HG02884 (cell line): Measurements from ENCODE around the gene KIAA0825.
A peak's percentile ranks its signal among the peaks of the same experiment; 100 is the strongest.
"Not testable (repeated sequence)": the region's sequence is repeated elsewhere in the genome, so short reads cannot be mapped to it uniquely, and the experiment has no call there.

Experiments
- ATAC-seq: cut with Tn5 transposase; IDR thresholded peaks from one replicate; pipeline ENCODE4 v1.9.1; 2021; ENCODE audit warnings: mild to moderate bottlenecking, moderate library complexity; ENCODE audit not compliant: unreplicated experiment

Gene KIAA0825

GRCh38 chr5:94197970-94198369 lies 420.4 kb downstream of the KIAA0825 start:
- ATAC-seq: no peak

GRCh38 chr5:94196953-94197352 lies 421.5 kb downstream of the KIAA0825 start:
- no peak for ATAC-seq

- peak; percentile 47 for ATAC-seq
Observed at GRCh38 chr5:94192658-94193391, 425.6 kb downstream of the KIAA0825 start.

GRCh38 chr5:94191604-94192003 lies 426.8 kb downstream of the KIAA0825 start:
- no peak for ATAC-seq

DNA sequence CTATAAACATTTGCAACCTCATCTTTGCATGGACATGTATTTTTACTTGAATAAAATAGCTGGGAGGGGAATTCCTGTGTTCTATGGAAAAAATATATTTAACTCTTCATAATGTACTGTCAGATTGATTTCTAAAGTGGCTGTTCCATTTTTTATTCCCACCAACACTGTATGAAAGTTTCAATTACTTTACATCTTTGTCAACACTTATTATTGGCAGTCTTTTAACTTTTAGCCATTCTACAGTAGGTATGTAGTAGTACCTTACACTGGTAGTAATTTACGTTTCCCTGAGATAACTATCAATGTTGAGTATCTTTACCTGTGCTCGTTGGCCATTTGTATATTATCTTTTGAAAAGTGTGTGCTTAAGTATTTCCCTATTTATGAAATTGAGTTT lies 429.7 kb downstream of the KIAA0825 start:
- ATAC-seq: no peak

DNA sequence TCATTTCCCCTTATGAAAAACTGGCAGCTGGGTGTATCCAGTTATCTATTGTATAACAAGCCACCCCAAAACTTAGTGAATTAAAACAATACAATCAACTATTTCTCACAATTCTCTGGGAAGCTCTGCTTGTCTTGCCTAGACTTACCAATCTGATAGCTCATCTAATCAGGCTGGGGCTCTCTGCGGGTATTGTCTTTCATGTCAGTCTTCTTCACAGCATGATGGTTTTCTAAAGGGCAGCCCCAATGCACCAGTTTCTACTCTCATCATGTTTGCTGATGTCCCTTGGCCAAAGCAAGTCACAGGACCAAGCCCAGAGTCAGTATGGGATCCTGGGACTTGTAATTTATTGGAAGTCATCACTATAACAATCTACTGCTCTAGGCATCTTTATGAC lies 433.5 kb downstream of the KIAA0825 start:
- ATAC-seq: no peak

DNA sequence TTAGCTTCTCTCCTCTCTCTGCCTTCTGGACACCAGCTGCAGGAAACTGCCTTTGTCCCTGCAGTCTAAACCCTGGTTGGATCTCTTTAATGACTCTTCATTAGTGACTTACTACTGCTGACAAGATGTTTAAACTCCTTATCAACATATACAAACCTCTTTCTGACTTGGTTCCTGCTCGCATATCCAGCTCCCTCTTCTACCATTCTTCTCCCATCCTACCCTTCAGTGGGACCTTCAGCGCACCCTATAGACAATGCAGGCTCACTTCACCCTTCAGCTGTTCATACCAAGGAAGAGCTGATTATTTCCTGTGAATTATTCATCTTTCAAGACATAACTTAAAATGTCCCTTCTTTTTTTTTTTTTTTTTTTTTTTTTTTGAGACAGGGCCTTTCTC lies 436.5 kb downstream of the KIAA0825 start:
- no peak for ATAC-seq

DNA sequence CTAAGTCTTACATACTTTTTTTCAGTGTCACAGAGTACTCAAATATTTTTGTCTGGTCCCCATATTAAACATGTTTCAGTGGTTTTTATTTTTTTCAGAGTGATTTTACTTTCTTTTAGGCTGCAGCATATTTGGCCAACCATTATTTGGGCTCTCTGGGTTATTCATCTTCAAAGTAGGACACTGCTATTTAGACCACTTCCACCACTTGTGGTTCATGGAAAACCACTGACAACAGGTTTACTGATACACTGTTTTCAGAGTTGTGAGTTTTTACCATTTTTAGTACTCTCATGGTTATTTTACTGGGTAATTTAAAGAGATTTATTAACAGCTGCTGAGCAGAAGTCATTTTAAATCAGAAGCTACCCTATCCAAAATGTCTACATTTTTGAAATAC lies 437.6 kb downstream of the KIAA0825 start:
- ATAC-seq: no peak

DNA sequence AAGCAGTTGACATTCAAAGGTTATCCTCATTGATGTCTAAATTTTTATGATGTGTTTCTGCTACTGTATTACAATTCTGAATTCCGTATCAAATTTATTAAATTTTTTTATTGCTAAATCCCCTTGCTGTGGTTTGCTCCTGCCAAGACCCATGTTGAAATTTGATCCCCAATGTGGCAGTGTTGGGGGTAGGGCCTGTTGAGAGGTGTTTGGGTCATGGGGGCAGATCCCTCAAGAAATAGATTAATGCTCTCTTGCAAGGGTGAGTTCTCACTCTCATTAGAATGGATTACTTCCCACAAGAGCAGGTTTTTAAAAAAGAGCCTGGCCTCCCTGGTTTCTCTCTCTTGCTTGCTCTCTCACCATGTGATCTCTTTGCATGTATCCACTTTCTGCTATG lies 442.5 kb downstream of the KIAA0825 start:
- ATAC-seq: no peak

DNA sequence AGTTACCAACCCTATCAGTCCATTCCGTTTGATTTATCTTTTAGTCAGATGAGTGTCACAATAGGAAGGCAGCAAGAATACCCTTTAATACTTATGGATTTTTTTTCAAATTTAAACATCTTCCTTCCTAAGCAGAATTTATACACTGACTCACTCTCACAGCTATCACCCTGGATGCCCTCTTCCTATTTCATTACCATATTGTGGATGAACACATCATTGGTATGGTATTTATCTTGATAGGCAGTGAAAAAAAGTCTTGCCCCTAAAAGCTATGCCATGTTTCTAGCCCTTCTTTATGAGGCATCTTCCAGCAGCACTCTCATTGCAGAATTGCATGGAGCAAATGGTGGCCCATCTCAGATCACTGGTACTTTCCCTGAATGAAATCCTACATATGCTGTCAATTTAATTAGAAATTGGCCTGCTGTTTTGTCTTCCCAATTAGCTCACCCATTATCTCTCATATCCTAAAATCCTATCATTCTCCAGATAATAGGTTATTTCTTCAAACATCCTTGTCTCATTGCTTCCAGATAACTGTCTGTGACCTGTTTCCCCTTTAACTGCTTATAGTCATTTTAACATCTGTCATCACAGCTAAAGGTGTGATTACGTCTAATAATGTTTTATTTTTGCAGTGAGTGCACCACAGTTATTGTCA lies 443.5 kb downstream of the KIAA0825 start:
- no peak for ATAC-seq

DNA sequence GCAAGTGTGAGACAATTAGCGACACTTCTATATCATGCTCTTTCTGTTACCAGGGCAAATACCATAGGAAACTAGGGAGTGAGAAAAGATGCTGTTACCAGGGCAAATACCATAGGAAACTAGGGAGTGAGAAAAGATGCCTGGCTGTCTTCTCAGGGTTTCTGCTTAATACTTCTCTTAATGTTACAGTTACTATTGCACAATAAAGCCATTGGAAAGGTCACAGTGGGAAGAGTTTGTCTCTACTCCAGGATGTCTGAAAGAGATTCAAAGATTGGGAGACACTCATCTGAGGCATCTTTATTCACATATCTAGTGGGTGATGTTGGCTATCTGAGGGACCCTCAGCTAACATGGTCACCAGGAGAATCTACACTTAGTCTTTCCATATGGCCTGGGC lies 445.3 kb downstream of the KIAA0825 start:
- ATAC-seq: no peak

DNA sequence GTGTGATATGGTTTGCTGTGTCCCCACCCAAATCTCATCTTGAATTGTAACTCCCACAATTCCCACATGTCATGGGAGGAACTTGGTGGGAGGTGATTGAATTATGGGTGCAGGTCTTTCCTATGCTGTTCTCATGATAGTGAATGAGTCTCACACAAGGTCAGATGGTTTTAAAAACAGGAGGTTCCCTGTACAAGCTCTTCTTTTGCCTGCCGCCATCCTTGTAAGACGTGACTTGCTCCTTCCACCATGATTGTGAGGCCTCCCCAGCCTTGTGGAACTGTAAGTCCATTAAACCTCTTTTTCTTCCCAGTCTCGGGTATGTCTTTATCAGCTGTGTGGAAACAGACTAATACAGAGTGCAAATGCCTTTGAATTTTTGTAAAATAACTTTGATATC lies 447.3 kb downstream of the KIAA0825 start:
- ATAC-seq: not testable (repeated sequence)

GRCh38 chr5:94170158-94170557 lies 448.2 kb downstream of the KIAA0825 start:
- peak; percentile 70 for ATAC-seq

DNA sequence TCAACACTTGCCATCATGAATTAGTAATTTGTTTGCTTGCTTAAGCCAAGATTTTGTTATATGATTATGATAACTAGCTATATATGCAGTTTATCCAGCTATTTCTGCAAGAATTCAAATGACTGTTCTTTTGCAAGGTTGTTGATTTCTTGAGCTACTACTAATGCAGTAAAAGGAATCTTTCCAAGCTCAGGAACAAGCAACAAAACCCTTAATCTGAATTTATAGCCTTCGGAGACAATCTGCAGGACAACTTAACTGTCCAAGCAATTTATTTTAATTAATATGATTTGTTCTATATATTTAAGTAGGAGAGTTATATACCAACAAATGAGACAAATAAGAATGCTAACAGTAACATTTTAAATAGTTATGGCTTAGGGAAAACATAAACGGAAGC lies 450.3 kb downstream of the KIAA0825 start:
- ATAC-seq: no peak

DNA sequence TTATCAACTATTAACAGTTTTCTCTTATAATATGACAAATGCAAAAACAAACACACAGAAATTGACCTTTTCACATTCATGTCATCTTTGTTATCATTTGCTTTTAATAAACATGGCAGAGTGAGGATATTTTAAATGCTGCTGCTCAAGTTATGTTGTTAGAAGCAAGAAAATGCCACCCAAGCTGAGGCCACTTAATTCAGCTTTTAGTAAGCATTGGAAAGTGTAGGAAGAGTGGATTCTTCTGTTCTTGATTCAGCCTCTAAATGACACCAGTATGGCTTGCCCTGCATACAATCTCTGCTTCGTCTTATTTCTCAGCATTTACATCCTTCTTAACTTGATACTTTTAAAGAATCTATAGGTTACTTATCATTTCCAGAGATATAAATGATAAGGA lies 456.6 kb downstream of the KIAA0825 start:
- no peak for ATAC-seq

DNA sequence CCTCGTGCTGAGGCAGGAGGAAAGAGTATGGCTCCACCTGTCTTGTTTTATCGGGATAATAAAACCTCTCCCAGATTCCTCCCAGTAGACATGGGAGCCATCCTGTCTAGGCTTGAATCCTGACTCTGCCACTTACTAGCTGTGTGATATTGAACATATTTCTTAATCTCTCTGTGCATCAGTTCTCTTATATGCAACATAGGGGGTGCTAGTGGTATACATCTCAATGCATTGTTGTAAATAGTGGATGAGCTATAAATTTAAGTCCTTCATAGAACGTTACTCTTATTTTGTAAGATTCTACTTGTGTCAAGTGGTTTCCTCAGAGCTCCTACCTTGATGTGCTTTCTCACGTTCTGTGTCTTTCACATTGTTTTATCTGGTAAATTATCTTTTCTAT lies 459.3 kb downstream of the KIAA0825 start:
- ATAC-seq: no peak

GRCh38 chr5:94157704-94158539 lies 460.5 kb downstream of the KIAA0825 start:
- ATAC-seq: no peak

DNA sequence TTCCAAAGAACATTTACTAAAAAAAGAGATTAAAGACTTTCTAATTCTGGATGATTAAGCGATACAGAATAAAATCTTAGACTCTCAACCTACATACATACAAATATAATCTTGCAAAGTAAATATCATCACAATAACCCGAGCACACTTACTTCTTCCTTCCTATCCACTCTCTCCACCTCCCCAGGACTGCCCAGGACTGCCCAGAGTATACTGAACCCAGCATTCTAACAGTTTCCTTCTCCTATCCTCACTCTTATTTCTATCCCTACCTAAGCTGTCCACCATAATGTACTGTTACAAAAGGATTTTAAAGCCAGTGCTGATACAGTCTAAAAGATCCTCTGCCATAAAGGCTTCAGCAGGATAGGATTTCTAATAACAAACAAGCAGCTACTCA lies 463.7 kb downstream of the KIAA0825 start:
- no peak for ATAC-seq

DNA sequence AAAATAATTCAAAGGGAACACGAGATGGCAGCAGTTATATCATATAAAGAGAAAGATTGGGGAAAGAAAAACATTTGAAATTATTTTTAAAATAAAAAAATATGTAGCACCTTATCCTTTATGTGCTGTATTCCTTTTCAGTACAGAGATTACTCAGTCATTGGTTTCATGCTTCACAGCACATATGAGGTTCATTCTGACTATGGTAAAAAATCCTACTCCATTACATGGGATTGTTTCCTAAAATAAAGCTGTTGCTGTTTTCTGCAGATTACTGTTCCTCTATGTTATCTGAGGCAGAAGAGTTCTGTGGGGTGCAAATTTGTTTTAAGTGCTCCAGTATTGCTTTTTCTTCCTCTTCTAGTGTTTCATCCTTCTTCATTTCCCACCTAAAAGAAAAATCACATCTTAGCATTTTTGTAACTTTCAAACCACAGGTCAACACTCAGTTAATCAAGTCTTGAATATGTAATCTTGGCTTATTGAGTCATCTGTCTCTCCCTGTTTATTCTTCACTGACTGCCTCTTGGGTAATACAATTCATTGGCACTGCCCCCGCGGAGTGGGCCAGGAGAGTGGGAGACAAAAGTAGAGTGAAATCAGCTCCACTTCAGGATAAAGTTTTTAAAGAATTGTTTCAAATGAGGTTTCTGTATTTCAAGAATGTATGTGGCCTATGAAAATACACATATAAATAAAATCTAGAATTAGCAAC lies 464.5 kb downstream of the KIAA0825 start:
- ATAC-seq: peak; percentile 53

DNA sequence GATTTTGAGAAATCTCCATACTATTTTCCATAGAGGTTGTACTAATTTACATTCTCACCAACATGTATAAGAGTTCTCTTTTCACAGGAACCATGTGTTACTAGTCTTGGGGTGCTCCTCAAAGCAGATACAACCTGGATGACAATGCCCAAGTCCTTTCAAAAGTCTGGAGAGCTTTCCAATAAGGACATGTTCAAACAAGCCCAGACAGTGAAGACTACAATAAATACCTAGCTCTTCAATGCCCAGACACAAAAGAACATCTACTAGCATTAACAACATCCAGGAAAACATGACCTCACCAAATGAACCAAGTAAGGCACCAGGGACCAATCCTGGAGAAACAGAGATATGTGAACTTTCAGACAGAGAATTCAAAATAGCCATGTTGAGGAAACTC lies 474.8 kb downstream of the KIAA0825 start:
- not testable (repeated sequence) for ATAC-seq

- no peak for ATAC-seq
Observed at GRCh38 chr5:94140300-94140699, 478.1 kb downstream of the KIAA0825 start.
